ENCODE measurements around the gene CFDP1.

DNA sequence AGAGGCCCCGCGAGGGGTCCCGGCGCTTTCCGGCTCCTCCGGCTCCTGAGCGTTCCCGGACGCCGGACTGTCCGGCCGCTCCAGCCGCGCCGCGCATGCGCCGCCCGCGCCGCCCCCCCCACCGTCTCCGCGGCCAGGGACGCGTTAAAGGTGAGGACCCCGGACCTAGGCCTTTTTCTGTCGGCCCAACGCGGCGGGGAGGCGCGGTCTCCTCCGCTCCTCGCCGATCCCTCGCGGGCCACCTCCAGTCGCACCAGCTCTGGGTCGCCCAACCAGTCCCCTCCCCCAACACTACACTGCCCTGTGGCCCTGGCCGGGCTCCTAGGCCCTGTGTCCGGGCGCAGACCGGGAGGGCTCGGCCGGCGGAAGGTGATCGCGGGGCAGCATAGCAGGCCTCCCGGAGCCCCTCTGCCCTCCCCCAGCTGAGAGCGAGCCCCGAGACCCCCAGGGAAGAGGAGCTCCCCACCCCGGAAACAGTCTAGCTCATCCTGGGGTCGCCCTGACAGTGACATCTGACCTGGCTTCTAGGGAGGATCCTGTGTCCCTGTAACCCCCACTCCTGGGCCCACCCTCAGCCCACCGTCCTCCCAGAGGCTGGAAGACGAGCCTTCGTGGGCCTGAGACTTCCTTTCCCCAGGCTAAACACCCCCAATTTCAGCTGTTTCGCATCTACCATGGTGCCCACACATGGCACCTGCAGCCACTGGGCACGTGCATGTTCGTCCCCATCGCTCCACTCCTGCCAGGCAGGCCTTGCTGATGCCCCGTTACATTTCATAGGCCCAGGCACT is 167.2 kb downstream of the CFDP1 start:
- no peak for TF ChIP-seq EZH2 (IDR thresholded peaks at IDR 0.05; ENCODE audit: low read length)
- TF ChIP-seq, protein P1, sequence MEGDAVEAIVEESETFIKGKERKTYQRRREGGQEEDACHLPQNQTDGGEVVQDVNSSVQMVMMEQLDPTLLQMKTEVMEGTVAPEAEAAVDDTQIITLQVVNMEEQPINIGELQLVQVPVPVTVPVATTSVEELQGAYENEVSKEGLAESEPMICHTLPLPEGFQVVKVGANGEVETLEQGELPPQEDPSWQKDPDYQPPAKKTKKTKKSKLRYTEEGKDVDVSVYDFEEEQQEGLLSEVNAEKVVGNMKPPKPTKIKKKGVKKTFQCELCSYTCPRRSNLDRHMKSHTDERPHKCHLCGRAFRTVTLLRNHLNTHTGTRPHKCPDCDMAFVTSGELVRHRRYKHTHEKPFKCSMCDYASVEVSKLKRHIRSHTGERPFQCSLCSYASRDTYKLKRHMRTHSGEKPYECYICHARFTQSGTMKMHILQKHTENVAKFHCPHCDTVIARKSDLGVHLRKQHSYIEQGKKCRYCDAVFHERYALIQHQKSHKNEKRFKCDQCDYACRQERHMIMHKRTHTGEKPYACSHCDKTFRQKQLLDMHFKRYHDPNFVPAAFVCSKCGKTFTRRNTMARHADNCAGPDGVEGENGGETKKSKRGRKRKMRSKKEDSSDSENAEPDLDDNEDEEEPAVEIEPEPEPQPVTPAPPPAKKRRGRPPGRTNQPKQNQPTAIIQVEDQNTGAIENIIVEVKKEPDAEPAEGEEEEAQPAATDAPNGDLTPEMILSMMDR (optimal IDR thresholded peaks at IDR 0.05 in 1 of 3, IDR thresholded peaks at IDR 0.05 in 1 of 3, conservative IDR thresholded peaks at IDR 0.05 in 1 of 3; ENCODE audit: extremely low read depth in 1 of 3, insufficient read depth in 2 of 3, low read length in 3 of 3): no peak

Data from keratinocyte (primary cell).